ENCODE results near the gene PLAU.

PLAU gene

GRCh38 chr10:73910764-73911552 is at the start of gene PLAU:
PLAU (plus strand) TSS chr10:73911132; CDS start chr10:73911556, 424 bp downstream.
- DNase-seq: peak; percentile 22

GRCh38 chr10:73862011-73862410 is 48.9 kb upstream of the PLAU start:
- no peak for DNase-seq

- no peak for DNase-seq
These were observed 47.7 kb upstream of the PLAU start for GRCh38 chr10:73863039-73863817.

- no peak for DNase-seq
These were observed 46.7 kb upstream of the PLAU start for GRCh38 chr10:73864229-73864628.

GRCh38 chr10:73865107-73865458 is 45.8 kb upstream of the PLAU start:
- no peak for DNase-seq

- peak; percentile 69 for DNase-seq
These were observed 45.2 kb upstream of the PLAU start for GRCh38 chr10:73865459-73866442.

GRCh38 chr10:73866621-73867020 is 44.3 kb upstream of the PLAU start:
- no peak for DNase-seq

- no peak for DNase-seq
These were observed 43.7 kb upstream of the PLAU start for GRCh38 chr10:73867126-73867807.

GRCh38 chr10:73867871-73868631 is 42.9 kb upstream of the PLAU start:
- DNase-seq: no peak

GRCh38 chr10:73868655-73869195 is 42.2 kb upstream of the PLAU start:
- DNase-seq: no peak

- no peak for DNase-seq
These were observed 39.4 kb upstream of the PLAU start for GRCh38 chr10:73871295-73872189.

- no peak for DNase-seq
These were observed 38.7 kb upstream of the PLAU start for GRCh38 chr10:73872190-73872710.

GRCh38 chr10:73873142-73873837 is 37.6 kb upstream of the PLAU start:
- no peak for DNase-seq

GRCh38 chr10:73873838-73874215 is 37.1 kb upstream of the PLAU start:
- no peak for DNase-seq

- DNase-seq: peak; percentile 88
These were observed 36.4 kb upstream of the PLAU start, which contains the start of gene CAMK2G for GRCh38 chr10:73874267-73875138. CAMK2G (minus strand) TSS chr10:73874555; CDS start chr10:73874461, 94 bp downstream.

- DNase-seq: peak; percentile 88
These were observed 35.8 kb upstream of the PLAU start for GRCh38 chr10:73875139-73875475.

GRCh38 chr10:73876157-73876556 is 34.8 kb upstream of the PLAU start:
- no peak for DNase-seq

GRCh38 chr10:73876566-73876965 is 34.4 kb upstream of the PLAU start:
- no peak for DNase-seq
